ENCODE data around the gene LSM3.

- no peak for TF ChIP-seq CTCF (IDR thresholded peaks at IDR 0.05; ENCODE audit: poor library complexity)
- no peak for TF ChIP-seq EZH2phosphoT487 (IDR thresholded peaks at IDR 0.05; ENCODE audit: low read depth, severe bottlenecking, unreplicated experiment)
Measured at GRCh38 chr3:14242490-14243311, 64.1 kb downstream of the LSM3 start.

Data from hepatocyte (in vitro differentiated cells).